Glutamatergic neuron (in vitro differentiated cells): ENCODE measurements around the gene TOM1L2. TPM values are rescaled to one million over a fixed set of nuclear protein-coding genes. Genes with fewer than 3 reads are reported as not detected.
A peak's percentile ranks its signal among the peaks of the same experiment; 100 is the strongest.

Experiments used
- DNase-seq: peaks from one replicate; pipeline ENCODE4 v3.0.0; 2022
- H3K27ac Mint-ChIP-seq: one replicate; pipeline ENCODE4 v1.8.0; 2020; ENCODE audit warnings: mild to moderate bottlenecking, mixed read lengths, inconsistent platforms; ENCODE audit not compliant: unreplicated experiment
- H3K27me3 Mint-ChIP-seq: one replicate; pipeline ENCODE4 v1.8.0; 2020; ENCODE audit warnings: mild to moderate bottlenecking, moderate library complexity, mixed read lengths, inconsistent platforms; ENCODE audit not compliant: unreplicated experiment
- H3K36me3 Mint-ChIP-seq: one replicate; pipeline ENCODE4 v1.8.0; 2020; ENCODE audit warnings: mild to moderate bottlenecking, mixed read lengths, inconsistent platforms; ENCODE audit not compliant: unreplicated experiment
- H3K4me1 Mint-ChIP-seq: one replicate; pipeline ENCODE4 v1.8.0; 2020; ENCODE audit warnings: mild to moderate bottlenecking, low read depth, mixed read lengths, inconsistent platforms; ENCODE audit not compliant: unreplicated experiment
- H3K4me3 Mint-ChIP-seq: one replicate; pipeline ENCODE4 v1.8.0; 2020; ENCODE audit warnings: mild to moderate bottlenecking, mixed read lengths, inconsistent platforms; ENCODE audit not compliant: unreplicated experiment
- H3K9me3 Mint-ChIP-seq: one replicate; pipeline ENCODE4 v1.8.0; 2020; ENCODE audit warnings: mild to moderate bottlenecking, moderate library complexity, mixed read lengths, inconsistent platforms; ENCODE audit not compliant: unreplicated experiment
- CTCF ChIP-seq: fragments of 200-600 bp; sonication (generic); IDR thresholded peaks from one replicate; pipeline ENCODE4 v1.5.0; 2021; ENCODE audit not compliant: partially characterized antibody, unreplicated experiment
- total RNA-seq: library from RNA; stranded (reverse); fragmentation: NEBNext Ultra II Directional; extraction: Animal tissue kit (Norgen Biotek cat#: 25700); gene quantifications from one replicate; pipeline ENCODE4 v1.2.1, GENCODE V29; 2021; ENCODE audit not compliant: unreplicated experiment

TOM1L2 gene
- total RNA-seq, 1 donor from 2014 or later = 62.8 TPM

GRCh38 chr17:17874478-17874877 lies 97.7 kb downstream of the TOM1L2 start:
- H3K27me3 Mint-ChIP-seq = no peaks in the 10 kb centered on the region
- peak overlapping the region; percentile 12 for H3K27ac Mint-ChIP-seq
- H3K36me3 Mint-ChIP-seq = no peaks in the 10 kb centered on the region
- TF ChIP-seq CTCF = no peak
- no peak for DNase-seq
- peaks cover 44% of the 10 kb centered on the region for H3K4me1 Mint-ChIP-seq
- no peak overlapping the region for H3K4me3 Mint-ChIP-seq
- peaks cover 10% of the 10 kb centered on the region for H3K9me3 Mint-ChIP-seq

GRCh38 chr17:17873450-17873991 lies 98.7 kb downstream of the TOM1L2 start:
- TF ChIP-seq CTCF = no peak
- Mint-ChIP-seq H3K36me3 (no peaks in the 10 kb centered on the region), H3K9me3 (peaks cover 8% of the 10 kb centered on the region), H3K27me3 (no peaks in the 10 kb centered on the region), H3K4me1 (peaks cover 52% of the 10 kb centered on the region), H3K27ac (no peak overlapping the region), H3K4me3 (no peak overlapping the region)
- no peak for DNase-seq

- no peak overlapping the region for H3K4me3 Mint-ChIP-seq
- no peaks in the 10 kb centered on the region for H3K27me3 Mint-ChIP-seq
- DNase-seq = no peak
- H3K27ac Mint-ChIP-seq = no peak overlapping the region
- H3K4me1 Mint-ChIP-seq = peaks cover 54% of the 10 kb centered on the region
- H3K9me3 Mint-ChIP-seq = peaks cover 9% of the 10 kb centered on the region
- no peaks in the 10 kb centered on the region for H3K36me3 Mint-ChIP-seq
- no peak for TF ChIP-seq CTCF
These were observed 99.5 kb downstream of the TOM1L2 start for GRCh38 chr17:17872547-17873345.

GRCh38 chr17:17871913-17872312 lies 100.3 kb downstream of the TOM1L2 start:
- peaks cover 13% of the 10 kb centered on the region for H3K9me3 Mint-ChIP-seq
- peak overlapping the region; percentile 32 for H3K4me3 Mint-ChIP-seq
- peak overlapping the region; percentile 25 for H3K27ac Mint-ChIP-seq
- peaks cover 53% of the 10 kb centered on the region for H3K4me1 Mint-ChIP-seq
- no peak for TF ChIP-seq CTCF
- no peak for DNase-seq
- peaks cover 4% of the 10 kb centered on the region for H3K27me3 Mint-ChIP-seq
- H3K36me3 Mint-ChIP-seq = no peaks in the 10 kb centered on the region

GRCh38 chr17:17870247-17870646 lies 102.0 kb downstream of the TOM1L2 start:
- Mint-ChIP-seq H3K27ac (no peak overlapping the region), H3K4me1 (peaks cover 42% of the 10 kb centered on the region), H3K9me3 (peaks cover 13% of the 10 kb centered on the region), H3K27me3 (peaks cover 6% of the 10 kb centered on the region), H3K36me3 (no peaks in the 10 kb centered on the region), H3K4me3 (no peak overlapping the region)
- DNase-seq = no peak
- no peak for TF ChIP-seq CTCF
